Measurements from ENCODE around the gene SPAG16.

DNA sequence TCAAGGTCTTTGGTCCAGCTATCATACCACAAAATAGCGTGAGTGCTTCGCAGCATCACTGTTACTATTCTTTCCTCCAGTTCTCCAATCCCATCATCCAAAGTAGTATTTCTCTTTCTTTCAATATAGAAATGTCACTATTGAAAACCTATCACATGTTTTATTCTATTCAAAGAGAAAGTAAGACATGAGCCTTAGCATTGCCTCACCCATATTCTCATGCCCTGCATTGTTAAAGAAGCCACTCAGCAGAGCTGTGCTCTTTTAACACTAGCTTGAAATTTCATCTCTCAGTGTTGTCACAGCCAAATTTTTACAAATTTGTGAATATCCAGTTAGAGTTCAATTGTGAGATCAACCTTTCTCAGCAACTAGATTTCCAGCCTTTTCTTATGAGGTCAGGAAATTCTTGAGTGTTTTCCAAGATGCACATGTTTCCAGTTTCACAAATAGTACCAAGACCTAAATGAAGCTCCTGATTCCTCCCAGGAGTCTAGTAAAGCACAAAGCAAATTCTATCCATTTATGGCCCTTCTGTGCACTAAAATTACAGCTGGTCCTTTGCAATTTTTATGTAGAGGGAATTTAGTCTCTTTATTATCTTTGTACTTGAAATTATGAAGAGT lies 343.7 kb downstream of the SPAG16 start:
- TF ChIP-seq, protein P1, sequence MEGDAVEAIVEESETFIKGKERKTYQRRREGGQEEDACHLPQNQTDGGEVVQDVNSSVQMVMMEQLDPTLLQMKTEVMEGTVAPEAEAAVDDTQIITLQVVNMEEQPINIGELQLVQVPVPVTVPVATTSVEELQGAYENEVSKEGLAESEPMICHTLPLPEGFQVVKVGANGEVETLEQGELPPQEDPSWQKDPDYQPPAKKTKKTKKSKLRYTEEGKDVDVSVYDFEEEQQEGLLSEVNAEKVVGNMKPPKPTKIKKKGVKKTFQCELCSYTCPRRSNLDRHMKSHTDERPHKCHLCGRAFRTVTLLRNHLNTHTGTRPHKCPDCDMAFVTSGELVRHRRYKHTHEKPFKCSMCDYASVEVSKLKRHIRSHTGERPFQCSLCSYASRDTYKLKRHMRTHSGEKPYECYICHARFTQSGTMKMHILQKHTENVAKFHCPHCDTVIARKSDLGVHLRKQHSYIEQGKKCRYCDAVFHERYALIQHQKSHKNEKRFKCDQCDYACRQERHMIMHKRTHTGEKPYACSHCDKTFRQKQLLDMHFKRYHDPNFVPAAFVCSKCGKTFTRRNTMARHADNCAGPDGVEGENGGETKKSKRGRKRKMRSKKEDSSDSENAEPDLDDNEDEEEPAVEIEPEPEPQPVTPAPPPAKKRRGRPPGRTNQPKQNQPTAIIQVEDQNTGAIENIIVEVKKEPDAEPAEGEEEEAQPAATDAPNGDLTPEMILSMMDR (IDR thresholded peaks at IDR 0.05) = no peak
- no peak for TF ChIP-seq POLR2A (IDR thresholded peaks at IDR 0.05)
